Muscle layer of colon (tissue), 2 donors: ENCODE data around the gene KLF4.

ENCODE experiments used
- H3K27ac ChIP-seq: one replicate; pipeline ENCODE4 v1.7.0; 2013; ENCODE audit warnings: low read depth, mild to moderate bottlenecking, low read length, moderate library complexity
- H3K27me3 ChIP-seq, 2 donors: one replicate each; pipeline ENCODE4 v1.7.0; 2013; ENCODE audit warnings: low read length in 2 of 2, mild to moderate bottlenecking in 2 of 2; ENCODE audit not compliant: insufficient read depth in 2 of 2, control insufficient read depth in 1 of 2
- H3K36me3 ChIP-seq: one replicate; pipeline ENCODE4 v1.7.0; 2013; ENCODE audit warnings: mild to moderate bottlenecking, low read length; ENCODE audit not compliant: insufficient read depth
- H3K4me1 ChIP-seq: one replicate; pipeline ENCODE4 v1.7.0; 2013; ENCODE audit warnings: mild to moderate bottlenecking, low read length; ENCODE audit not compliant: insufficient read depth
- H3K4me3 ChIP-seq, 2 donors: one replicate each; pipeline ENCODE4 v1.7.0; 2013; ENCODE audit warnings: low read length in 2 of 2, low read depth in 1 of 2, mild to moderate bottlenecking in 1 of 2, moderate library complexity in 1 of 2
- H3K9ac ChIP-seq: one replicate; pipeline ENCODE4 v1.7.0; 2013; ENCODE audit warnings: low read length
- H3K9me3 ChIP-seq: one replicate; pipeline ENCODE4 v1.7.0; 2013; ENCODE audit warnings: mild to moderate bottlenecking, low read length
- donor health status: abdominal sarcoma.
- donor health status: Adenocarcinoma of cecum.

Gene KLF4

DNA sequence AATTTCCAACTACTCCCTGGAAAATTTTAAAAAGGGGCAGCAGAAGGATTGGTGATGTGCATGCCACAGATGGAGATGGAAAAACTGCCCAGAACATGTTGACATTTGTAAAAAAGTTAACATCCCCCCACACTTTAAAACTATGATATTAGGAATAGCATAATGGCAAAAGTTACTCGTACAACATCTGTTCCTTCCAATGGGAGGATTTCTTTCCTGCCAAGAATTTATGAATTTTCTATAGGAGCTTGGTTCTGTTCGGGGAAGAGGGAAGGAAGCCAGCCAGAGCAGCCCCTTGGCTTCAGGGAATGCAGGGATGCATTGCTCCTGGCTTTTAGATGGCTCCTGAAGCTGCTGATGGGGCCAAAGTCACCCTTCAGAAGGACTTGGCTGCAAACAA lies 22.7 kb downstream of the KLF4 start:
- Histone ChIP-seq H3K27me3 (peaks cover 0 to 4% of the 10 kb centered on the region in 2 donors), H3K4me1 (peaks cover 6% of the 10 kb centered on the region), H3K9me3 (no peaks in the 10 kb centered on the region), H3K9ac (no peak overlapping the region), H3K36me3 (no peaks in the 10 kb centered on the region), H3K4me3 (no peak overlapping the region), H3K27ac (no peak overlapping the region)

DNA sequence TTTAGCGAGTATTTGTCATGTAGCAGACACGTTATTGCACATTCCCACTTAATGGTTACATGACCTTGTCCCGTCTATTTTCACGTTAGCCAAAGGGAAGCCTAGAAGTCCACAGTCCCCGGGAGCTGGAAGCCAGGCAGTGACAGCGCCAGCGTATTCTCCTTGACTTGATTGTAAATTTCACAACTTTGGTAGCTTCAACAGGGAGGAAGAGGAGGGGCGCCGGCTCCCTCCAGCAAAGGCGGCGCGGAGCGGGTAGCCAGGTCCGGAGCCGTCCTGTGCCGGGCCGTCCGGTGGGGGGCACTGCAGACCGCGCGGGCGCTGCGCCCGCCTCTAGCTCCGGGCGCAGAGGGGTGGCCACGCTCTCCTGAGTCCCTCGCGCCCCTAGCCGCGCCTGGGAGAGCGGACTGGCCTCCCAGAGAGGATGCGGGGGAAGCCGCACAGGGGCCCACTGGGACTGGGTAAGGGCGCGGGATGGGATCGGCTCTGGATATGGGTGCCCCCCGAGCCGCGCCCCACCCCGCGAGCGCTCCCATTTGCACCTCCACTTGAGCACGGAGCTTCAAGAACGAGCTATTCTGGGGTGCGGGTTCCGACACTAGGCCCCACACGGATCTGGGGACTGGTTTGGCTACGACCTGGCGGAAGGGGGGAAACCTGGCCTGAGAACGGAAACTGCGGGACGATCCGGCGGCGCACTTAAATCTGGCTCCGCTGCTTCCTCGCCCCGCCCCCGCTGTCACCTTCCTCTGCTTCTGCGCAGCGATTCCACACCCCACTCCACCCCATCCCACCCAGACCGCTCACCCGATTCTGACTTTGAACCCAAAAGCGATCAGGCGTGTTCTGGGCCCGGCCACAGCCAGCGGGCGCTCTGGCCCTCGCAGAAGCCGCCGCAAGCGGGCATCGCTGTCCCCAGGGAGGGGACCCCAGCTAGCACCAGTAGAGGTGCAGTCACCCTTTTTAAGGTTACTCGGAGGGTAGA lies 23.8 kb downstream of the KLF4 start:
- no peak overlapping the region for H3K27ac ChIP-seq
- no peaks in the 10 kb centered on the region for H3K36me3 ChIP-seq
- peaks cover 0 to 4% of the 10 kb centered on the region in 2 donors for H3K27me3 ChIP-seq
- no peak overlapping the region for H3K9ac ChIP-seq
- H3K4me3 ChIP-seq, result peak overlapping the region; percentile 52 to 63
- H3K4me1 ChIP-seq, result peaks cover 6% of the 10 kb centered on the region
- no peaks in the 10 kb centered on the region for H3K9me3 ChIP-seq

DNA sequence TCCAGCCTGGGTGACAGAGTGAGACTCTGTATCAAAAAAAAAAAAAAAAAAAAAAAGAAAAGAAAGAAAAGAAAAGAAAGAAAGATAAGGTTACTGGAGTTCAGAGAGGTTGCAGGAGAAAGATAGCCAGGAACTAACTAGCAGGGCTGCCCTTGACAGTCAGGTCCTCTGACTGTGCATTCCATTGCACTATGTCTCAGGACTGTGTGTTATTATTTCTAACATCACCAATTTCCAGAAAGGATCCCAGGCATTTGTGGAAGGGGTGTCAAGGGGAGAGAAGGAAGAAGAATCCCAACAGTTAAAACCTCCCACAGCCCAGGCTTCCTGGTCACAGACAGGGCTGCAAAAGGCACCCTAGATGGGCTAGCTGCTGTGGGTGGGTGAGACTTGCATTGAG lies 25.1 kb downstream of the KLF4 start:
- peaks cover 6% of the 10 kb centered on the region for H3K4me1 ChIP-seq
- no peak overlapping the region for H3K27ac ChIP-seq
- H3K9ac ChIP-seq, result no peak overlapping the region
- no peak overlapping the region for H3K4me3 ChIP-seq
- no peaks in the 10 kb centered on the region for H3K9me3 ChIP-seq
- H3K36me3 ChIP-seq, result no peaks in the 10 kb centered on the region
- H3K27me3 ChIP-seq, result peaks cover 0 to 4% of the 10 kb centered on the region in 2 donors

DNA sequence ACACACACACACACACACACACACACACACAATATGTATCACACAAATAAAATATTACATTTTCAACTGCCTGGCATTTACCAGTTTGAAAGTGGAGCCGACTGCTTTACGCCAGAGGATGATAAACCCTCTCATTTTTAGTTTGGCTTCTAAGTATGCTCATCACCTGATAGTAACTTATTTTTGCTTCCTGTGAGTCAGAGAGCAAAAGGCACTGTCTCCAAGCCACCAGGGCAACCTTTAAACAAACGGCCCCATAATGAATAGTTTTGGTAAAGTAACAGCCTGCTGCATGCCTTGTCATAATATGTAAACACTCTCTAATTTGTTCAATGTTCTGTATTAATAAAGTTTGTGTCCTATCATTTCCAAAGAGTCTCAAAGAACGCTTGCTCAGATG lies 26.9 kb downstream of the KLF4 start:
- peaks cover 6% of the 10 kb centered on the region for H3K4me1 ChIP-seq
- H3K36me3 ChIP-seq, result no peaks in the 10 kb centered on the region
- no peak overlapping the region for H3K27ac ChIP-seq
- peaks cover 0 to 4% of the 10 kb centered on the region in 2 donors for H3K27me3 ChIP-seq
- H3K9me3 ChIP-seq, result no peaks in the 10 kb centered on the region
- H3K4me3 ChIP-seq, result no peak overlapping the region
- H3K9ac ChIP-seq, result no peak overlapping the region

DNA sequence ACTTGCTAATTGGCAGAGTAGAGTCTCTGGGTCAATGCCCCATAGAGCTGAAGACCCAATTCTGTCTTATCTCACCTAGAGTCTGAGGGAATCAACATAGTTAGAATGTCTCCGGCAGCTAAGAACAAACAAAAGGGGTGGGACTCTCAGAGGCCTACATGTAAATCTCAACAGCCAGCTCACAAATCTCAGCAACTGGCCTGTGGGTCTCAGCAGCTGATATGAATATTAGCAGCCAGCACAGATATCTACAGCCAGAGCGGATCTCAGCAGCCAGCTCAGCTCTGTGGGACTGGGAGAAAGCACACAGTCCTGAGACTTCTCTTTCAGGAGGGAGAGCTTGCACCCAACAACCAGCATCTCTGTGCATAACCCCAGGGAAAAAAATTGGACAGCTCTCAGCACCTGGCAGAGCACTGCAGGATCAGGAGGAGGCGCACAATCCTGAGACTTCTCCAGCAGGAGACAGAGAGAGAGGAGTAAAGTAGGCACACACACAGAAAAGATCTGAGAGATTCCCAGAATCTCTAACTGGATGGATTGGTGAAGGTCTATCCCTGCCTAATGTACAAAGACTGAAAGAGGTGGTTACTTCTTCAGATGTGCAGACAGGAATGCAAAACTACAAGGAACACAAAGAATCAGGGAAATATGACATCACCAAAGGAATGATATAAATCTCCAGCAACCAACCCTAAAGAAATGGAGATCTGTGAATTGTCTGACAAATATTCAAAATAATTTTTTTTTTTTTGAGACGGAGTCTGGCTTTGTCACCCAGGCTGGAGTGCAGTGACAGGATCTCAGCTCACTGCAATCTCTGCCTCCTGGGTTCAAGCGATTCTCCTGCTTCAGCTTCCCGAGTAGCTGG lies 29.2 kb downstream of the KLF4 start:
- Histone ChIP-seq H3K9ac (no peak overlapping the region), H3K4me3 (no peak overlapping the region), H3K4me1 (peaks cover 5% of the 10 kb centered on the region), H3K27me3 (peaks cover 0 to 4% of the 10 kb centered on the region in 2 donors), H3K9me3 (no peaks in the 10 kb centered on the region), H3K27ac (no peak overlapping the region), H3K36me3 (no peaks in the 10 kb centered on the region)

DNA sequence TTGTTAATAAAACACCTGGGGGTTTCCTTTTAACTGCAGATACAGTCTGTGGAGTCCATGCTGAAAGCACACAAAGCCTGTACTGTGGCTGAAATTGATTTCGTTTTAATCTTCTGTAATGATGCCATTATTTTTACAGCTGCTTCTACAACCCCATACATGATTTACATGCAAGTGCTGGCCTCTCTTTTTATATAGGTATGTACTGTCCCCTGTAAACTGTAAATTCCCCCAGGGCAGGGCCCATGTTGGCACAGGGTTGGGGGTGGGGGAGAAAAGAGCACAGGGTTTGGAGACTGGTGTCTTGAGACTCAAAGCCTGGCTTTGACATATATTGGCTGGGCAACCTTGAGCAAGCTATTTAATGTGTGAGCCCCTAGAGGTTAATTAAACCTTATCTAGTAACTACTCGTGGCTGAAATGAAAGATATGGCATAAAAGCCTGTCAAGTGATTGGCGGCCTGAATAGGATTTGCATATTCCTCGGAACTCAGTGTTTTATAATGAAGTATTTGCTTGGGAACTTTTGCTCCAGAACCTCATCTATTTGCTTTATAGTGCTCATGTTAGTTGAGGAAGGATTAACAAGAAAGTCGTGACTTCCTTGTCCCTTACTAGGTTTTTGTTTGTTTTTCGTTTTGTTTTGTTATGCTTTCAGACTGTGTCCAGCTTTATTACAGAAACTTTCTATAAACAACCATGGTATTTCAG lies 34.0 kb downstream of the KLF4 start:
- no peaks in the 10 kb centered on the region for H3K9me3 ChIP-seq
- no peaks in the 10 kb centered on the region for H3K4me1 ChIP-seq
- H3K36me3 ChIP-seq, result no peaks in the 10 kb centered on the region
- no peak overlapping the region for H3K4me3 ChIP-seq
- H3K27ac ChIP-seq, result no peak overlapping the region
- no peak overlapping the region for H3K9ac ChIP-seq
- H3K27me3 ChIP-seq, result no peaks in the 10 kb centered on the region

DNA sequence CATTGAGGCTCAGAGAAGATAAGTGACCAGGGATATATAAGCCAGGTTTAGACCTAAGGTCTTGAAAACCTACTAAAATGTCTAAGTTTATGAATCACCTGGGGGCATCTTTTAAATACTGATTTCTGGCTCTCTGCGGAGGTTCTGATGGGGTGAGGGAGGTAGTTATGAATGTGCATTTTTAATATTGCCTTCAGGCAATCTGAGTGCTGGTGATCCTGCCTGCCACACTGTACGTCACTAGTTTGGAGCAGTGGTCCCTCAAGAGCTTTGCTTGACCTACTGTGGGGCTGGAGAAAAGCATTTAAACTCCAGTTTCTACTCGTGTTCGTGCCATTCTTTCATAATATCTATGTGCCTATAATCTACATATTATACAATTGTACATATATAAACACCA lies 36.1 kb downstream of the KLF4 start:
- Histone ChIP-seq H3K36me3 (no peaks in the 10 kb centered on the region), H3K9me3 (no peaks in the 10 kb centered on the region), H3K4me1 (no peaks in the 10 kb centered on the region), H3K27ac (no peak overlapping the region), H3K27me3 (no peaks in the 10 kb centered on the region), H3K4me3 (no peak overlapping the region), H3K9ac (no peak overlapping the region)

DNA sequence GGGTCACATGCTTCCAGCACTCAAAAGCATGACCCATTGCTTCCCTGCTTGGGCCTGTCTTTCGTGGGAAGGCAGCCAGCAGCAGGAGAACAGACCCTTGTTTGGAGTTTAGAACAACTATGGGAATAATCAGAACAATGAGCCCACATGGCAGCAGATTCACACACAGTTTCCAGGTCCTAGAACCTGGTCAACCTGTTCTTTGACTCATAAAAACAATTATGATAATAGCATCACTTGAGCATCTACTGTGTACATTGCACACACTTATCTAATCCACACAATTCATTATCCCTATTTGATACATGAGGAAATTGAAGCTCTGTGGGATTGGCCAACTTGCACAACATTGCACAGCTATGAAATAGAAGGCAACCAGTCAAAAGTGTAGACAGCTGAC lies 41.7 kb downstream of the KLF4 start:
- Histone ChIP-seq H3K27me3 (no peaks in the 10 kb centered on the region), H3K9me3 (no peaks in the 10 kb centered on the region), H3K36me3 (no peaks in the 10 kb centered on the region), H3K4me3 (no peak overlapping the region), H3K27ac (no peak overlapping the region), H3K4me1 (no peaks in the 10 kb centered on the region), H3K9ac (no peak overlapping the region)

DNA sequence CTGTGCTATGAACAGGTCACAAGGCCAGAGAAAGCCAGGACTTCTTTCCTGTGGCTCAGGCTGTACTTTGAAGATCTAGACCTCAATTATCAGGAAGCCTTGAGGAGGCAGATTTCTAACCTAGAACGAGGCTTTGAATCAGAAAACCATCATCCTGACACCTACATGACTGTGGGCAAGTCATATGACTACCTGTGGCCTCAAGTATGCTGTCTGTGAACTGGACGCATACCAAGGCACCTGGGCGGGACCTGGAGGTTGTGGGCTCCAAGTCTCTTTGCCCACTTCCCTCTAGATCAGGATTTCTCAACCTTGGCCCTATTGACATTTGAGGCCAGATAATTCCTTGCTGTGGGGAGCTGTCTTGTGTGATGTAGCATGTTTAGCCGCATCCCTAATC lies 42.5 kb downstream of the KLF4 start:
- no peak overlapping the region for H3K27ac ChIP-seq
- H3K9ac ChIP-seq, result no peak overlapping the region
- H3K4me3 ChIP-seq, result no peak overlapping the region
- no peaks in the 10 kb centered on the region for H3K4me1 ChIP-seq
- H3K36me3 ChIP-seq, result no peaks in the 10 kb centered on the region
- H3K27me3 ChIP-seq, result no peaks in the 10 kb centered on the region
- H3K9me3 ChIP-seq, result no peaks in the 10 kb centered on the region

DNA sequence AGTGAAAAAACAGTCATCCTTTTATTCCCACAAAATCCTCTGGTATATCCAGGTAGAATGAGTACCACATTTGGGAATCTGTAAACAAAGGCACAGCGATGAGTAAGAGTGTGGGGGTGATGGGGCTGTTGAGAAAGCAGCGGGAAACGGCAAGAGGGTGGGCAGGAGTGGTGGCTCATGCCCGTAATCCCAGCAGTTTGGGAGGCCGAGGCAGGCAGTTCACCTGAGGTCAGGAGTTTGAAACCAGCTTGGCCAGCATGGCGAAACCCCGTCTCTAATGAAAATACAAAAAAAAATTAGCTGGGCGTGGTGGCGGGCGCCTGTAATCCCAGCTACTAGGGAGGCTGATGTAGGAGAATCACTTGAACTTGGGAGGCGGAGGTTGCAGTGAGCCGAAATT lies 43.1 kb downstream of the KLF4 start:
- Histone ChIP-seq H3K36me3 (no peaks in the 10 kb centered on the region), H3K9me3 (no peaks in the 10 kb centered on the region), H3K4me3 (no peak overlapping the region), H3K27ac (no peak overlapping the region), H3K27me3 (no peaks in the 10 kb centered on the region), H3K4me1 (no peaks in the 10 kb centered on the region), H3K9ac (no peak overlapping the region)

DNA sequence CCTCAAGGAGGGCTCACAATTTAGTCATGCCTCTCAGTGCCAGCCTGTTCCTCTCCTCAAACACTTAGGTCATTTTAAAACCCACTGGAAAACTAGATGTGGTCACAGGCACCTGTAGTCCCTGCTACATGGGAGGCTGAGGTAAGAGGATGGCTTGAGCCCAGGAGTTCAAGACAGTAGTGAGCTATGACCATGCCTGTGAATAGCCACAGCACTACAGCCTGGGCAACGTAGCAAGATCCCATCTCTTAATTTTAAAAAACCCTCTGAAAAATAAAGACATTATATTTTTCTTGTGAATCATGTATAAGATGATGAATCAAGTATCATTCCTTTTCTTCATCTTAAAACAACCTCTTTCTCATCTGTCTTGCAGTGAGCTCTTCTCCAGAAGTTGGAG lies 45.8 kb downstream of the KLF4 start:
- Histone ChIP-seq H3K36me3 (no peaks in the 10 kb centered on the region), H3K4me3 (no peak overlapping the region), H3K4me1 (no peaks in the 10 kb centered on the region), H3K9ac (no peak overlapping the region), H3K27me3 (no peaks in the 10 kb centered on the region), H3K27ac (no peak overlapping the region), H3K9me3 (no peaks in the 10 kb centered on the region)
